HEK293T (cell line): ENCODE results near the gene ATP8A2.
"Not testable (repeated sequence)": the region's sequence is repeated elsewhere in the genome, so short reads cannot be mapped to it uniquely, and the experiment has no call there.

Experiments used
- BHLHE40 ChIP-seq: fragments of 450-650 bp; IDR thresholded peaks from 2 replicates; pipeline ENCODE4 v1.6.1; 2016; ENCODE audit warnings: mild to moderate bottlenecking, moderate library complexity, borderline replicate concordance
- CTBP1 ChIP-seq: fragments of 450-650 bp; IDR thresholded peaks from 2 replicates; pipeline ENCODE4 v1.6.1; 2016; ENCODE audit warnings: borderline replicate concordance
- ELF4 ChIP-seq: fragments of 450-650 bp; IDR thresholded peaks from 2 replicates; pipeline ENCODE4 v1.6.1; 2017; ENCODE audit warnings: antibody characterized with exemption
- FOXA1 ChIP-seq: fragments of 450-650 bp; IDR thresholded peaks from 2 replicates; pipeline ENCODE4 v1.6.1; 2016; ENCODE audit warnings: mild to moderate bottlenecking
- FOXK2 ChIP-seq: fragments of 450-650 bp; IDR thresholded peaks from 2 replicates; pipeline ENCODE4 v1.6.1; 2016; ENCODE audit warnings: mild to moderate bottlenecking
- FOXM1 ChIP-seq: fragments of 450-650 bp; IDR thresholded peaks from 2 replicates; pipeline ENCODE4 v1.6.1; 2017; ENCODE audit warnings: mild to moderate bottlenecking, borderline replicate concordance
- HDGF ChIP-seq: fragments of 450-650 bp; IDR thresholded peaks from 2 replicates; pipeline ENCODE4 v1.6.1; 2017; ENCODE audit warnings: antibody characterized with exemption, borderline replicate concordance
- L3MBTL2 ChIP-seq: fragments of 450-650 bp; conservative IDR thresholded peaks from 2 replicates; pipeline ENCODE4 v1.6.1; 2016; ENCODE audit warnings: mild to moderate bottlenecking
- NFRKB ChIP-seq: fragments of 450-650 bp; IDR thresholded peaks from 2 replicates; pipeline ENCODE4 v1.6.1; 2016; ENCODE audit warnings: mild to moderate bottlenecking, moderate library complexity
- SP1 ChIP-seq: fragments of 450-650 bp; IDR thresholded peaks from 2 replicates; pipeline ENCODE4 v1.6.1; 2017
- SUZ12 ChIP-seq: fragments of 450-650 bp; IDR thresholded peaks from 2 replicates; pipeline ENCODE4 v1.6.1; 2016; ENCODE audit warnings: mild to moderate bottlenecking
- TARDBP ChIP-seq: fragments of 450-650 bp; IDR thresholded peaks from 2 replicates; pipeline ENCODE4 v1.6.1; 2016
- ZNF384 ChIP-seq: fragments of 450-650 bp; IDR thresholded peaks from 2 replicates; pipeline ENCODE4 v1.6.1; 2016
- TF ChIP-seq, protein P1 (sequence below): fragments of 450-650 bp; IDR thresholded peaks from 2 replicates; pipeline ENCODE4 v1.6.1; 2016

- TF ChIP-seq L3MBTL2, SUZ12, BHLHE40, HDGF, FOXM1, TARDBP, SP1, FOXK2, ELF4, ZNF384, FOXA1, CTBP1, NFRKB: not testable (repeated sequence)
- TF ChIP-seq, protein P1, sequence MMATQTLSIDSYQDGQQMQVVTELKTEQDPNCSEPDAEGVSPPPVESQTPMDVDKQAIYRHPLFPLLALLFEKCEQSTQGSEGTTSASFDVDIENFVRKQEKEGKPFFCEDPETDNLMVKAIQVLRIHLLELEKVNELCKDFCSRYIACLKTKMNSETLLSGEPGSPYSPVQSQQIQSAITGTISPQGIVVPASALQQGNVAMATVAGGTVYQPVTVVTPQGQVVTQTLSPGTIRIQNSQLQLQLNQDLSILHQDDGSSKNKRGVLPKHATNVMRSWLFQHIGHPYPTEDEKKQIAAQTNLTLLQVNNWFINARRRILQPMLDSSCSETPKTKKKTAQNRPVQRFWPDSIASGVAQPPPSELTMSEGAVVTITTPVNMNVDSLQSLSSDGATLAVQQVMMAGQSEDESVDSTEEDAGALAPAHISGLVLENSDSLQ = not testable (repeated sequence)
These were observed 697.9 kb downstream of the ATP8A2 start for GRCh38 chr13:26069642-26070041.
